OCI-LY1 (cell line): ENCODE measurements around the gene HMGB4.

ENCODE experiments used
- CTCF ChIP-seq: fragments of 200-600 bp; sonication (generic), shearing (Covaris generic); IDR thresholded peaks from 2 replicates; pipeline ENCODE4 v1.5.1; 2017; ENCODE audit warnings: mild to moderate bottlenecking, antibody characterized with exemption, low read length, moderate library complexity, mixed read lengths
- EZH2 ChIP-seq: fragments of 200-600 bp; sonication (generic), shearing (Covaris generic); IDR thresholded peaks from 2 replicates; pipeline ENCODE4 v1.8.0; 2017; ENCODE audit warnings: borderline replicate concordance, mixed run types, mild to moderate bottlenecking, antibody characterized with exemption, low read length, moderate library complexity, mixed read lengths

GRCh38 chr1:33848205-33848937 is 15.5 kb upstream of the HMGB4 start:
- TF ChIP-seq CTCF (no peak), EZH2 (no peak)
